Hippocampal formation (tissue), 2 donors: Measurements from ENCODE around the gene TRAPPC3.

Experiments used
- DNase-seq, 2 donors: peaks; one replicate each; lab custom pipeline; 2025; lab: John Stamatoyannopoulos, UW

Gene TRAPPC3

GRCh38 chr1:36100376-36100775 is 48.9 kb downstream of the TRAPPC3 start:
- no peak for DNase-seq

- peak; percentile 13 to 53 for DNase-seq
These were observed 49.5 kb downstream of the TRAPPC3 start for GRCh38 chr1:36099681-36100341.

GRCh38 chr1:36098650-36099365 is 50.5 kb downstream of the TRAPPC3 start:
- no peak for DNase-seq

GRCh38 chr1:36097693-36098585 is 51.3 kb downstream of the TRAPPC3 start:
- DNase-seq: no peak

GRCh38 chr1:36096500-36097432 is 52.5 kb downstream of the TRAPPC3 start:
- DNase-seq: no peak

- DNase-seq: no peak
These were observed 53.4 kb downstream of the TRAPPC3 start for GRCh38 chr1:36095760-36096405.

GRCh38 chr1:36094621-36095061 is 54.6 kb downstream of the TRAPPC3 start:
- DNase-seq: no peak

GRCh38 chr1:36093929-36094328 is 55.4 kb downstream of the TRAPPC3 start:
- DNase-seq: peak; percentile 82 to 90

GRCh38 chr1:36093226-36093625 is 56.1 kb downstream of the TRAPPC3 start:
- no peak for DNase-seq

GRCh38 chr1:36092798-36093185 is 56.5 kb downstream of the TRAPPC3 start:
- DNase-seq: no peak

GRCh38 chr1:36092166-36092797 is 57.0 kb downstream of the TRAPPC3 start:
- DNase-seq: no peak

- DNase-seq: no peak
These were observed 57.6 kb downstream of the TRAPPC3 start for GRCh38 chr1:36091698-36092097.

- DNase-seq: no peak
These were observed 58.1 kb downstream of the TRAPPC3 start for GRCh38 chr1:36091141-36091540.

- no peak for DNase-seq
These were observed 59.7 kb downstream of the TRAPPC3 start for GRCh38 chr1:36089393-36090121.

- peak; percentile 83 to 87 for DNase-seq
These were observed 60.5 kb downstream of the TRAPPC3 start, which contains the start of gene ADPRS for GRCh38 chr1:36088577-36089392. ADPRS (plus strand) TSS chr1:36088892; CDS start chr1:36088905, 13 bp downstream.

GRCh38 chr1:36088265-36088576 is 61.1 kb downstream of the TRAPPC3 start:
- no peak for DNase-seq

- no peak for DNase-seq
These were observed 61.8 kb downstream of the TRAPPC3 start for GRCh38 chr1:36087233-36088123.
